Colon (tissue), 2 donors: ENCODE results near the gene GDPD4.

Experiments used
- FAIRE-seq: peaks from 2 replicates; lab custom pipeline; 2012; peaks lifted over from hg19 to GRCh38; lab: Jason Lieb, UNC
- donor health status: control.
- donor health status: control.

Gene GDPD4

DNA sequence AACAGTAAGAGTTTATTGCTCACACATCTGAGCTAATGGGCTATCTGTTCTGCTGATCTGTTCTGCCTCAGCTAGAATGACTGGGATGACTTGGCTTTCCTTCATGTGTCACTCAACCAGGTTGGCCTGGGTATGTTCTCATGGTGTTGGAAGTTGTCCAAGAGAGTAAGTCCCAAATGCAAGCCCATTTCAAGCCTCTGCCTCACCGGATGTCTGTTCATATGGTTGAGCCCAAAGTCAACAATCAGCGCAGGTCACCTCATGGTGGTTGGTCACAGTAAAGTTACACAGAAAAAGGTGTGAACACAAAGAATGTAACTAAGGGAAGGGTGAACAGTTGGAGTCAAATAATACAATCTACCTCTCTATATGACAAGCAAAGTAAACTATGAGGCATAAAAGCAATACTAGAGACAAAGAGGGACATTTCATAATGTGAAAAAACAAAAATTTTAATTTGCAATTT, 1.9 kb downstream of the GDPD4 start:
- no peak for FAIRE-seq

DNA sequence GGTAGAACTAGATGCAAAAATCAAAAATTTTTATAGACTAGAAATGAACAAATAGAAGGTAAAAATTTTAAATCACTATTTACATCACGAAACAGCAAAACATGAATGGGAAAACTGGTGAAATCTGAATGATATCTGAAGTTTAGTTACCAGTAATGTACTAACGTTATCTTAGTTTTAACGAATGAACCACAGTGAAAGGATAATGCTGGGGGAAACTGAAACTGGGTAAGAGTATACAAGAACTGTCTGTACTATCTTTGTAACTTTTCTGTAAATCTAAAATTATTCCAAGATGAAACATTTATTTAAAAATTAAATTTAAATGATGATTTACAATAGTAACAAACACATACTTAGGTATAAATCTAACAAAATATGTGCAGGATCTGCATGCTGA, 7.4 kb downstream of the GDPD4 start:
- no peak for FAIRE-seq

DNA sequence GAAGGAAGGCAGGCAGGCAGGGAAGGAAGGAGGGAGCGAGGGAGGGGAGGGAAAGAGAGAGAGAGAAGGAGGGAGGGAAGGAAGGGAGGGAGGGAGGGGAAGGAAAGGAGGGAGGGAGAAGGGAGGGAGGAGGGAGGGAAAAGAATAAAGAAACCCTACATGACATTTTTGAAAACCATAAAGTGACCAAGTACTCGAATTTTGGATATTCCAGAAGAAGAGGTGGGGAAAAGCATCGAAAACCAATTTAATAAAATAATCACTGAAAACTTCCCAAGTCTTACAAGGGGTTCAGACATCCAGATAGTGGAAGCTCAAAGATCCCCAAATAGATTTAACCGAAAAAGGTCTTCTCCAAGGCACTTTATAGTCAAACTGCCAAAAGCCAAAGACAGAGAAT, 11.7 kb downstream of the GDPD4 start:
- FAIRE-seq = no peak

DNA sequence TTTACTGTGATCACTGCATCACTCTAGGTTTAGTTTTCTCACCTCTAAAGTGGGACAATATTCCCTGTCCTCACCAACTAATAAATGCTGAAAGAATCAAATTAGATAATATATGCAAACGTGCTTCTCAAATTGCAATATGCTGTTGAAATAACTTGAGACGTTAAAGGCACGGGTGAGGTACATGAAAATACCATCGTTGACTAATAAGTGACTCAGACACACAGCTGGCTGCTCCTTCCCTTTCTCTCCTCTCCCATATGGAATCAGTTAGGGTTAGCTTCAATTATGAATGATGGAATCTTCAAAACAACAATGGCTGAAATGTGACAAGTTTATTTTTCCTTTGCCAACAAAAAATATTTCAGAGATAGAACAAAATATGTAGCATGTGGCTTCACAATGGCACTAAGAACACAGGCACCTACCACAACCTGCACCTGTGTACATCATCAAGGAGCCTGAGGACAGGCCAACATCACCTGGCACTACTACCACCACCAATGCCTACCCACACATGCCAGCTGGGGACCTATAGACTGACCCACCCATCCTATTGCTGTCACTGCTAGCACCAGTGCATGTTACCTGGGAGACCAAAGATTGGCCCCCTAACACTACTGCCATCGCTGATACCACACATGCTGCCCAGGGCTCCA, 13.7 kb downstream of the GDPD4 start:
- FAIRE-seq = no peak

DNA sequence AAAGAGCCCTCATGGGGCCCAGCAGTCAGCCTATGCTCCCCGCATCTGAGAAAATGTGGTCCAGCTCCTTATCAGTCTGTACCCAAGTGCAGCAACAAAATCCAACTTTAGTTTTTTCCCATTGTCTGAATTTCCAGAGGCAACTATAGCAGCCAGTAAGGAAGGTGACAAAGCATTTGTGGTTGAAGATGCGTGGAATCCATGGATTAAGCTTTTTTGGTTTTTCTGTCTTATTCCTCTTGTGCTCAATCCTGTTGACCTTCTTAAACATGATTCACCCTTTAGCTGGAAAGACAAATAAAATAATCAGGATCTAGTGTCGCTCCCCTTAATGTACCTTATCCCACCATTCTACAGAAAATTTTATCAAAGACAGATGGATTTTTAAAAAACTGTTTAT, 14.3 kb downstream of the GDPD4 start:
- no peak for FAIRE-seq

DNA sequence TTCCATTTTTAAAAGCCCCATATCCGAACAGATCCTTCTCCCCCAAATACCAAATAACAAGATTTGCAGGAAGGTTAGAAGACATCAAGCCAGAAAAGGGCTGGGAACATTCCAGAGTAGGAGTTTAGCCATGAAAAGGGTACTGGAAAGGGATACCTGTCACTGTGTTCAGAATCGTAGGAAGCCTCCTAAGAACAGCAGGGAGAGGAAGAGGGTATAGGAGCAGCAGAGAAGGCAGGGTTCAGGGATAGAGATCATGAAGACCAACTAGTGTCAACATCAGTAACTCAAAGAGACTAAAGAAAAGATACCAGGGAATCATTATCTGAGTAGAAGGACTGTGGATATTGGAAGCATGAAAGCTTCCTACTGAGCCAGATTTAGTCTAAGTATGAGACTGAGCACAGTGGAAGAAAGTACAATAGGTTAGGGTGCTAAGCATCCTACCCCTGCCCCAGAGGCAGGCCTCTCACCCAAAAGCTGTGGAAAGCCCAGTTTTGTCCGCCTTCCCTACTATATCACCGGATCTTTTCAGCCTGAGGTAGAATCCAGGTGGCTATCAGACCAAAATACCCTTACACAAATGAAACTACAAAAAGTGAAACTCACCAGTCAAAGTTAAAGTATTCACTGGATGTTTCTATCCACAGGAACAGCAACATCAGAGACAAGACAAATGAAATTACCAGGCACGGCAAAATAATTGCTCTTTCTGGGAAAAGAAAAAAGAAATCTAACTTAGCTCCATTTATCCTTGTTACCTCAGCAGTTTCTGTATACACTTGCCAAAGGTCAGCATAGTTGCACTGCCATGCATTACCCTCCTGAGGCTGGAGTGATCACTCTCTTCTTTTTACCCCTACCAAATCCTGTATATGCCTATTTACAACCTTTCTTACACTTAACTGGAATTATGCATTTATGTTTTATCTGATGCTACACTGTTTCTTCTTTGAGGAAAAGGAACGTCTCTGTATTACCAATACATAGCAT, 16.7 kb downstream of the GDPD4 start:
- FAIRE-seq = no peak

DNA sequence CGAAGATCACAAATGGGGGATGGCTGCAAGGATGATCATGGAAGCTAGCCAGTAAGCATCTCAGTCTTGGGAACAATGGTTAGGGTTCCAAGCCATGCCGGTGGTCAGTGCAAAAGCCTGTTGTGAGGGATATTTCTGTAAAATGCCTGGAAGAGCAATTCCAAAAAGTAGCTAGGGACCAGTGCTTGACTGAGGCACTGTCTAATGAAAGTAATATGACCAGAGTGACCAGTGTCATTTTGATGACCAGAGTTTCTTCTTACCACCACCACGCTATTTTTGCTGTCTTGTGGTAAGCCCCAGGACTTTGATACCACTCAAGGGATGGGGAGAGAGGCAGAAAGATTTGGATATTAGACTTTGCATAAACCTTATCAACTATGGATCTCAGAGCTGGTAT, 18.4 kb downstream of the GDPD4 start:
- FAIRE-seq = no peak

DNA sequence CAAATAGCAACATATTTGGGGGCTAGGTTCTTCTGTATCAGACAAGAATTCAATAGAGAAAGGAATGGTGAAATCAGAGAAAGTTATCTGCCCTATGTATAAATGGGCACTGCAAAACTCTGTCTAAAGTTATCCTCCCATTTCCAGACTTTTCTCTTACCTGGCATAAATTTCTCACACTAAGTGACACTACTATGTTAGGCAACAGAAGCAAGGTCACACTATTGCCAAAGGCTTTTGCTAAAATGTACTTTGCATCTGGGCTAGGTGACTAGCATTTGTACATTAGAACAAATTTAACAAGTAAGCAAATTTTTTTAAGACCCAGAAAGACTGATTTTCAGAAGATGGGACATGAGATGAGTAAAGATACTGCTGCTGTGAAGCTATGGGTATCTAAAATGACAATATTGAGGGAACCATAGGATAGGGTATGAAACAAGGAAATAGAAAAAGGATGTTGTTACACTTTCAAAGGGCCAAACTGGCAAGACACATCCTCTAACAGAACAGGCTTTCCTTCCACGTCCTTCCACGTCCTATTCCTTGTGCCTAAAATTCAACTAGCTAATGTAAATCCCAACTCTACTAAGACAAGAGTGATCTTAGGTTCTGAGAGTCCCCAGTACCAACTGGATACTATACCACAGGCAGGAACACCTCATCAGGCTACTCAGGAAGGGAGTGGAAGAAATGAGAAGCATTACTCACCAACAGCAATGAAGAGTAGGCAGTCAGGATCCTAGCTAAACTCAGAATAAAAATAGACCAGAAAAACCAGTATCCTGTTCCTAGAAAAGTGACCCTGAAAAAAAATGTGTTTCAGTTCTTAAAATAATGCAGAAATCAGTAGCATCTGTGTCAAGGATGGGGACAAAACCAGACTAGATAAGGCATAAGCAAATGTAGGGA, 22.6 kb downstream of the GDPD4 start:
- FAIRE-seq = no peak

DNA sequence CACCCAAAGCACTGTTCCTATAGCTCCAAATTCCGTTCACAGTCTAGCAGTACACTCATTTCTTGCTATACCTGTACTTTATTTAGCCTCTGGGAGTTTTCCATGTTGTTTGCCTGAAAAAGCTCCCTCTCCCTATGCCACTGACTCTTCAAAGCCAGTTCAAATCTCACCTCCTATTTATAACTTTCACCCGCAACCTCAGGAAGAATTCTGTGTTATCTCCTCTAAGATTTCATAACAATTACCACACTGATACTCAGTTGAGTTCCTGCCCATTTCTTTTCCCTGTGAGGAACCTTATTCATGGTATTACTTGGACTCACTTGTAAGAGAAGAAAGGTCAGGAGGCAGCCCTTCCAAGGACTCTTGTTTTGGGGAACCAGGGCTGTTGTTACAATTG, 25.2 kb downstream of the GDPD4 start:
- no peak for FAIRE-seq

DNA sequence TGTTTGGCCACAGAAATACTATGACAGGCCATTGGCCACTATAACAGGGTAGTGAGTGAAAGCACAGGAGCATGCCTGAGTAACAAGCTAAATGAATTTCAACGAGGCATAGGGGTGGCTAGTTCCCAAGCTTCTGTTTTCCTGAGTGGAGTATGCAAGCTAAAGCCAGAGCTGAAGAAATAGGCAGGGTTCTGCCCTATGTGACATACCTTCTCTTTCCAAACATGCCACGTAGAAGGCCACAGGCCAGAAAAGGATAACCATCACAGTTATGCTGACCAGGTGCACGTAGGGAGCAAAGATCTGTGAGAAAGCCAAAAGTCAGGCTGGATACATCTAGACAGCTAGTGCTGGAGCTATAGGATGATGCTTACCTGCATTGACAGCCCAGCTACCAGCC, 30.6 kb downstream of the GDPD4 start:
- FAIRE-seq = no peak

DNA sequence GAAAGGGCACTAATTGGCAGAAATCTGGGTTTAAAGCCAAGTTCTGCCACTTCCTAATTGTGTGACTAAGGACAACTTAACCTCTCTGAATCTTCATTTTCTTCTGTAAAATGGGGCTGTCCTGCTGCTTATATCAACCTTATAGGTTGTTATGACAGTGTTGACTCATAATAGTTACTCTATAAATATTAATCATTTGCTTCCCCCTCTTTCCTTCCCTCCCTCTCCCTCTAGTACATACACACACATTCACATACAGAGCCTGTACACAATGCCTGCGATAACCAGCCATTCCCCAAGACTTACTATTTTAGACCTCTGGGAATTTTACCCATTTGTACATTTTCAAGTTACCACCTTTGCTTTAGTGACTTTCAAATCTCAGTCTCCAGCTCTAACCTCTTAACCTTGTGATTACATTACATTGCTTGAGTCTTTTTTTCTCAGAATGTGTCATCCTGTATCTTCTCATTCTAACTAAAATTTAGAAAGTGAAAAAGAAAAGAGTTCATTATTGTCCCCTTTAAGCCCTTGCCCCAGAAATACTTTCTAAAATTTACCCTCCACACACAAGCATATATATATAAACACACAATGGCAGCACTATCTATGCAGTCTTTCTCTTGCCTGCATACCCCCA, 31.9 kb downstream of the GDPD4 start:
- no peak for FAIRE-seq

DNA sequence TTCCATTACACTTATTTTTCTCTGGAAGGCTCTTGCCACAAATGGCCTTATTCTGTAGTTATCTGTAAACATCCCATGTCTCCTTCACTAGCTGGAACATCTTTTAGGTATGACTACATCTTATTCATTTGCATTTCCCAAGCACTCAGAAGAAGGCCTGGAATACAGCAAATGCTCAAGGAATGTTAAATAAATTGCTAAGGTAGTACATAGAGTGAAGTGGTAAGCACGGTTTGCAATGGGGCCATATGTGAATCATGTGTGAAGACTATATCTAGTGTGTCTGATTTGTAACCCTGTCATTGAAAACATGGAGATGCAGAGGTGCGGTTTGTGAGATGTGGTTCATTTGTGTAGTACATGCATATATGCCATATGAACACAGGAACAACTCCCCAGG, 33.5 kb downstream of the GDPD4 start:
- no peak for FAIRE-seq

DNA sequence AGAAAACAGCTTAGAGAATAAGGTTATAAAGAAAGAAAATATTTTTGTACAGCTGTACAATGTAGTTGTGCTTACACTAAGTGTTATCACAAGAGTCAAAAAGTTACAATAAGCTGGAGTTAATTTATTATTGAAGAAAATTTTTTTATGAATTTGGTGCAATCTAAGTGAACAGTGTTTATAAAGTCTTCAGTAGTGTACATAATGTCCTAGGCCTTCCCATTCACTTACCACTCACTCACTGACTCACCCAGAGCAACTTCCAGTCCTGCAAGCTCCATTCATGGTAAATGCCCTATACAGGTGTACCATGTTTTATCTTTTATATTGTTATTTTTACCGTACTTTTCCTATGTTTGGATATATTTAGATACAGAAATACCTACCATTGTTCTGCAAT, 34.7 kb downstream of the GDPD4 start:
- no peak for FAIRE-seq

DNA sequence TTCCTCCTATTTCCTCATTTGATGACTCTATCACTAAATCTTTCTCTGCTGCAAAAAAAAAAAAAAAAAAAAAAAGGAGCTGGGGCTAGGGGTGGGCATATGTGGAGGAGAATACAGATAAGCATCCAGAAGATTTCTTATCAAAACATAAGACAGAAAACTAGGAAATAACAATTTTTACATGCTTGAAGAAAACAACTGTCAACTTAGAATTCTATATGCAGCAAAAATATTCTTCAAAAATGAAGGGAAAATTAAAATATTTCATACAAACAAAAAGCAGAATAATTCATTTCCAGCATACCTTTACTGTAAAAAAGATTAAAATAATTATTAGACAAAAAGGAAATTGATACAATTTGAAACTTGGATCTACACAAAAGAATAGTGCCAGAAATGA, 38.7 kb downstream of the GDPD4 start:
- FAIRE-seq = no peak

DNA sequence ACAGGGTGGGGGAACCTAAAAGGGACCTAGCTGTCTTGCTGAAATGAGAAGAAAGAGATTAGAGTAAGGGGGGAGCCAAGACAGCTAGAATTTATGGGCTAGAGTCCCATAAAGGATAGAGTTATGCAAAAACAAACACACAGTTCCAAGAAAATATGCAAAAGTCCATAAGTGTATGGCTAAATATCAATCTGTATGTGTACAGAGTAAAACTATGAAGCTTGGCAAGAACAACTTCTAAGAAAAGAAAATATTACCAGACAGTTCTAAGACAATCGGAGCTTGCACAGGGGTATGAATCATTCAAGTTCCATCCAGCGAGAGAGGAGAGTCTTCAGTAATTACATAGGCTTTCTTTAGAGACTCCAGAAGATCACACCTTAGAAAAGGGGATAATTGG, 41.8 kb downstream of the GDPD4 start:
- no peak for FAIRE-seq

DNA sequence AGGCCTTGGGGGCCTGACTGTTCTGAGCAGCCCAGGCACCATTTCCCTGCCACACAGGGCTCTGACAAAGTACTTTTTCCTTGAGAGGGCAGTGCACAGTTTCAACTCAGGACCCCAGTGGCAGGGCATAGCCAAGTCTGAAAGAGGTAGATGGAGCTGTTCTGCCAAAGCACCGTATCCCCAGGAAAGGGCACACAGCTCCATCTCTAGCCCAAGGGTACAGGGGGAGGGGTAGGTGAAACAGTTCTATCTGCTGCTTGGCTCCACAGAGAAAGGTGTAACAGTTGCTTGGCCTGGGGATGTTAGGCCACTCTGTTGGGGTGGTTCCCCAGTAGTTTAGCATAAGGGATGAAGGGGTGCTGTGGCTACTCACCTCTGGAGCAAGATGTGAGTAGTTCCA, 47.8 kb downstream of the GDPD4 start:
- no peak for FAIRE-seq

DNA sequence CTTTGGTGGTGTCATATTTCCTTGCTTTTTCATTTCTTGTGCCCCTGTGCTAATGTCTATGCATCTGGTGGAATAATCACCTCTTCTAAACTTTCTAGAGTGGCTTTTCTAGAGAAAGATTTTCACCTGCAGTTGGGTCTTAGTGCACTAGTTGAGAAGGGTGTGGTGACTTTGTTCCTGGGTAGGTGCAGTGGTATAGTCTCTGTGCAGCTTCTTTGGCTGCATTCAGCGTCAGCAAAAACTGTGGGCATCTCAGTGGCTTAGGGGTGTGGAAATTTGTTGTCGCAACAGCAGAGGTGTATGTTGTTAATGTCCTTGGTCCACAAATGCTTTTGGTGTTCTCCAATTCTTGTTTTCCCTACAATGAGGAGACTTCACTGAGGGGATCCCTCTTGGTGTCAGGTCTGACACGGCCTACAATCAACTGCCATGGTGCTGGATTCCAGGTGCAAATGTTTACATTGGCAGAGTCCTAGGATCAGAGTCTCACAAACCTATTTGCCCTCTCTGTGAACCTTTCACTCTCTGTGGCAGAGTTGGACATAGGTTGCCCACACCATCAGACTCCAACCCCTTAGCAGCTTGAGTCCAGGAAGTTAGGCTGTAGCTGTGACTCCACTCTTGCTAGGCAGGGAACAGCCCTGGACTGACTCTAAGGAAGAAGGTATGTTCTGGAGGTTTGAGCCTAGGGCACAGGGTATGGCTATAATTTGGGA, 48.8 kb downstream of the GDPD4 start:
- no peak for FAIRE-seq

DNA sequence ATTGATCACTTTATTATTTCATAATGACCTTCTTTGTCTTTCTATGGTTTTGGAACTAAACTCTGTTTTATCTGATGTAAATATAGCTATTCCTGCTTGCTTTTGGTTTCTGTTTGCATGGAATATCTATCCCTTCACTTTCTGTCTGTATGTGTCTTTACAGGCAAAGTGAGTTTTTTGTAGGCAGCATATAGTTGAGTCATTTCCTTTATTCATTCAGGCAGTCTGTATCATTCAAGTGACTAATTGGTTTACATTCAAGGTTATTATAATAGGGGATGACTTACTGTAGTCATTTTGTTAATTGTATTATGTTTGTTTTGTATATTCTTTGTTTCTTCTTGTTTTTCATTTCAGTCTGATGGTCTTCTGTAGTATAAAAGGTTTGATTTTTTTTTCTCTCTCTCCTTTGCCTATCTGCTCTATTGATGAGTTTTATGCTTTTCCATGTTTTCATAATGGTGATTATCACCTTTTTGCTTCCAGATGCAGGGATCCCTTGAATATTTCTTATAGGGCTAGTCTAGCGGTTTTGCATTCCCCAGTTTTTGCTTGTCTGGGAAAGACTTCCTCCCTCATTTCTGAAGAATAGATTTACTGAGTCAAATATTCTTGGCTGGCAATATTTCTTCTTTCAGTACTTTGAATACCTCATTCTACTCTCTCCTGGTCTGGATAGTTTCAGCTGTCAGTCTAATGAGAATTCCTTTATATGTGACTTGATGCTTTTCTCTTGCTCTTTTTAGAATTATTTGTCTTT, 50.4 kb downstream of the GDPD4 start:
- FAIRE-seq = no peak

DNA sequence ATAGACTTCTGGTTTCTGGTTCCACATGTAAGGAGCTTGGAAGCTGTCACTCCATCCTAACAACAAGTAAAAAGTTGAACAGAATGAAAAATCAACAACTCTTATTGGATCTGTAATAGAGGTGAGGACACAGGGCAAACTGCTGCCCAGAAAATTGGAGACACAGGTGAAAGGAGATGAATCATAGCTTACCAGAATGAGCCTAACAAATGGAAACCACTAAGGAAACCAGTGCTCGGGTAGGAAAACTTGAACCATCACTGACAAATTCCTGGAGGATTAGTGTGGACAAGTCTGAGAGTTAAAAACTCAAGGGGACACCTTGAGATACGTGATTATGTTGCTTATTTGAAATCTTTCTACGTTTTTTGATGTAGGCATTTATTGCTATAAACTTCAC, 52.1 kb downstream of the GDPD4 start:
- no peak for FAIRE-seq

DNA sequence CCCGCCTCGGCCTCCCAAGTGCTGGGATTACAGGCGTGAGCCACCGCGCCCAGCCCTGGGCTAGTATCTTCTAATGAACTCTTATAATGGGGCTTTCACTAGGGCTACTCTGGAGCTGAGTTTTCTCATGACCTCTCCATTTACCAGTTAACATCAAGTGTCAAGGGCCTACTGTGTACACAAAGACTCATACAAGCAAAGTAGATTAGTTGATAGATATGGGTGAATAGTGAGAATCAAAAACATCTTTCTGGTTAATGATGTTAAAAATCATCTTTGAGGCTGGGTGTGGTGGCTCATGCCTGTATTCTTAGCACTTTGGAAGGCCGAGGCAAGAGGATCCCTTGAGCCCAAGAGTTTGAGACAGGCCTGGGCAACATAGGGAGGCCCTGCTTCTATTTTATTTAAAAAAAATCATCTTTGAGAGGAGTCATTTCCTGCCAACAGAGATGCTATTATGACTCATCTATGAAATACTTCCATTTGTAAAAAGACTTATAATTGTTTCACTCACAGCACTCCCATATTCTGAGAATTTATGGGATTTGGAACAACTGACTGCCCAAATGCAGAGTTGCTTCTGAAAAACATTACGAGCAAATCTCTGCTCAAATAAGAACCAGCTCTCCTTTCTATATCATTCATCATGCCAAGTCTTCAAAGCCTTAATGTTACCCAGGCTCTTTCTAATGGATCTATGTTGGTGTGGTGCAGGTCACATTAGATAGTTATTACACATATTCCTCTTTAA, 57.0 kb downstream of the GDPD4 start:
- no peak for FAIRE-seq
